GM12873 (cell line): ENCODE results near the gene MAVS.

Experiments used
- CTCF ChIP-seq: IDR thresholded peaks from 2 replicates; pipeline ENCODE4 v1.5.1; 2012; ENCODE audit warnings: low read depth, mild to moderate bottlenecking, moderate library complexity, low read length, control low read depth; ENCODE audit not compliant: insufficient read depth; ENCODE audit errors: missing control alignments

Gene MAVS

GRCh38 chr20:3902446-3902845 is 55.8 kb downstream of the MAVS start:
- TF ChIP-seq CTCF, result no peak

- no peak for TF ChIP-seq CTCF
Observed at GRCh38 chr20:3904224-3904623, 57.6 kb downstream of the MAVS start.

GRCh38 chr20:3904857-3905256 is 58.2 kb downstream of the MAVS start:
- no peak for TF ChIP-seq CTCF

GRCh38 chr20:3908667-3909066 is 62.0 kb downstream of the MAVS start:
- TF ChIP-seq CTCF, result no peak

GRCh38 chr20:3909952-3910366 is 63.3 kb downstream of the MAVS start:
- TF ChIP-seq CTCF, result no peak

GRCh38 chr20:3910853-3911252 is 64.2 kb downstream of the MAVS start:
- no peak for TF ChIP-seq CTCF

- TF ChIP-seq CTCF, result no peak
Observed at GRCh38 chr20:3911956-3912355, 65.3 kb downstream of the MAVS start.

GRCh38 chr20:3914446-3914845 is 67.8 kb downstream of the MAVS start:
- no peak for TF ChIP-seq CTCF
